Tibial nerve (tissue), 4 donors: ENCODE measurements around the gene CDK5RAP3.

Experiments
- EP300 ChIP-seq, 2 donors: sonication (generic); formaldehyde crosslinking; IDR thresholded peaks; one replicate each; pipeline ENCODE4 v1.6.1; 2017; ENCODE audit warnings: antibody characterized with exemption in 2 of 2, mild to moderate bottlenecking in 1 of 2
- POLR2A ChIP-seq, 2 donors: fragments of 450-650 bp; IDR thresholded peaks; one replicate each; pipeline ENCODE4 v1.6.1; 2017; ENCODE audit warnings: antibody characterized with exemption in 2 of 2, mild to moderate bottlenecking in 2 of 2, moderate library complexity in 2 of 2
- TF ChIP-seq, protein P1 (sequence below), 5 experiments: fragments of 200-600 bp in 3 of 5; fragments of 450-650 bp in 2 of 5; sonication (generic) in 3 of 5; IDR thresholded peaks; one replicate each; pipeline ENCODE4 v1.5.1; 2016 to 2019; ENCODE audit warnings: antibody characterized with exemption in 5 of 5, mild to moderate bottlenecking in 3 of 5, moderate library complexity in 2 of 5

DNA sequence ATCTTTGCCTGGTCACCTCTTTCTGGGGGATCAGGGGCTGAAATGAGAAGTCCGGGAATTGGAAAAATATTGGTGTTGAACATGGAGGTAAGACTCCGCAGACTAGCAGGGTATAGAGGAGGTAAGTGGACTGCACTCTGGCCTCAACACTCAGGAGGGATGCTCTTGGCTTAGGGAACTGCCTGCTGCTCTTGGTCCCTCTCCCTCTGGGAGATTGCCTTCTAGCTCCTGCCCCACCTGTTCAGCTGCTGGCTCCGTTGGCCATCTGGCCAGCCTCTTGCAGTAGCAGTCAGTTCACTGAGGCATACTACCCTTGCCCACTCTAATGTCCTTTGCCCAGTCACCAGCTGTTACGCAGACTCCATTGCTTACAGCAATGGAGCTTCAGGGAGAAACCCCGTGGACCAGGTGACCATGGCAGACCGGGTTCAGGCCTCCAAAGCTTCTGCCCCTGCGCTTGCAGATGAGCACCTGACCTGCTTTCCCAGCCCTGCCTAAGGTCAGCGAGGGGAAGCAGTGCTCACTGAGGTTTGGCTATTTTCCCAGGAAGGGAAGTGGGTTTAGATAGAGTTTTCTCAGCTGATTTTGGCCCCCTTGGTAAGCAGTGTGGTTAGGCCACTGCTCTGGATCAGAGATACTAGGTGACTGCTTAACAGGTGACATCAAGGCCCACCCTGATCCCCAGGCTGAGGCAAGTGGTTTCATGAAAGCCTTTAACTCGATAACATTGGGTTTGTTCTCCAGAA is 11.9 kb downstream of the CDK5RAP3 start:
- TF ChIP-seq, protein P1, sequence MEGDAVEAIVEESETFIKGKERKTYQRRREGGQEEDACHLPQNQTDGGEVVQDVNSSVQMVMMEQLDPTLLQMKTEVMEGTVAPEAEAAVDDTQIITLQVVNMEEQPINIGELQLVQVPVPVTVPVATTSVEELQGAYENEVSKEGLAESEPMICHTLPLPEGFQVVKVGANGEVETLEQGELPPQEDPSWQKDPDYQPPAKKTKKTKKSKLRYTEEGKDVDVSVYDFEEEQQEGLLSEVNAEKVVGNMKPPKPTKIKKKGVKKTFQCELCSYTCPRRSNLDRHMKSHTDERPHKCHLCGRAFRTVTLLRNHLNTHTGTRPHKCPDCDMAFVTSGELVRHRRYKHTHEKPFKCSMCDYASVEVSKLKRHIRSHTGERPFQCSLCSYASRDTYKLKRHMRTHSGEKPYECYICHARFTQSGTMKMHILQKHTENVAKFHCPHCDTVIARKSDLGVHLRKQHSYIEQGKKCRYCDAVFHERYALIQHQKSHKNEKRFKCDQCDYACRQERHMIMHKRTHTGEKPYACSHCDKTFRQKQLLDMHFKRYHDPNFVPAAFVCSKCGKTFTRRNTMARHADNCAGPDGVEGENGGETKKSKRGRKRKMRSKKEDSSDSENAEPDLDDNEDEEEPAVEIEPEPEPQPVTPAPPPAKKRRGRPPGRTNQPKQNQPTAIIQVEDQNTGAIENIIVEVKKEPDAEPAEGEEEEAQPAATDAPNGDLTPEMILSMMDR (IDR thresholded peaks at IDR 0.05), result no peak
- TF ChIP-seq POLR2A (IDR thresholded peaks at IDR 0.05) (no peak), EP300 (IDR thresholded peaks at IDR 0.05) (no peak)
